ENCODE results near the gene CNIH3. TPM values are rescaled to one million over a fixed set of nuclear protein-coding genes. Genes with fewer than 3 reads are reported as not detected.
A peak's percentile ranks its signal among the peaks of the same experiment; 100 is the strongest.

CNIH3 gene
- total RNA-seq, 1 donor: 3.6 TPM

- TF ChIP-seq, protein P1, sequence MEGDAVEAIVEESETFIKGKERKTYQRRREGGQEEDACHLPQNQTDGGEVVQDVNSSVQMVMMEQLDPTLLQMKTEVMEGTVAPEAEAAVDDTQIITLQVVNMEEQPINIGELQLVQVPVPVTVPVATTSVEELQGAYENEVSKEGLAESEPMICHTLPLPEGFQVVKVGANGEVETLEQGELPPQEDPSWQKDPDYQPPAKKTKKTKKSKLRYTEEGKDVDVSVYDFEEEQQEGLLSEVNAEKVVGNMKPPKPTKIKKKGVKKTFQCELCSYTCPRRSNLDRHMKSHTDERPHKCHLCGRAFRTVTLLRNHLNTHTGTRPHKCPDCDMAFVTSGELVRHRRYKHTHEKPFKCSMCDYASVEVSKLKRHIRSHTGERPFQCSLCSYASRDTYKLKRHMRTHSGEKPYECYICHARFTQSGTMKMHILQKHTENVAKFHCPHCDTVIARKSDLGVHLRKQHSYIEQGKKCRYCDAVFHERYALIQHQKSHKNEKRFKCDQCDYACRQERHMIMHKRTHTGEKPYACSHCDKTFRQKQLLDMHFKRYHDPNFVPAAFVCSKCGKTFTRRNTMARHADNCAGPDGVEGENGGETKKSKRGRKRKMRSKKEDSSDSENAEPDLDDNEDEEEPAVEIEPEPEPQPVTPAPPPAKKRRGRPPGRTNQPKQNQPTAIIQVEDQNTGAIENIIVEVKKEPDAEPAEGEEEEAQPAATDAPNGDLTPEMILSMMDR (IDR thresholded peaks at IDR 0.05; ENCODE audit: extremely low read depth, low read depth, low read length): no peak
- H2AFZ ChIP-seq (ENCODE audit: low read length): no peak overlapping the region
- H4K20me1 ChIP-seq (ENCODE audit: insufficient read depth, low read length): no peaks in the 10 kb centered on the region
- no peaks in the 10 kb centered on the region for H3K36me3 ChIP-seq (ENCODE audit: insufficient read depth, low read length)
- H3K27ac ChIP-seq (ENCODE audit: low read depth, low read length): no peak overlapping the region
- no peaks in the 10 kb centered on the region for H3K79me2 ChIP-seq (ENCODE audit: insufficient read depth, low read length)
- H3K27me3 ChIP-seq (ENCODE audit: insufficient read depth, low read length): no peaks in the 10 kb centered on the region
- no peak for DNase-seq (ENCODE audit: insufficient read length, low spot score, missing footprints)
- no peaks in the 10 kb centered on the region for H3K9me3 ChIP-seq (ENCODE audit: low read depth, low read length)
- no peak overlapping the region for H3K4me3 ChIP-seq (ENCODE audit: insufficient read depth, low read length)
- no peak overlapping the region for H3K4me2 ChIP-seq (ENCODE audit: insufficient read depth, low read length)
- peaks cover 19% of the 10 kb centered on the region for H3K4me1 ChIP-seq (ENCODE audit: insufficient read depth, low read length)
Measured at GRCh38 chr1:224781800-224782199, 165.7 kb downstream of the CNIH3 start.

- no peaks in the 10 kb centered on the region for H3K36me3 ChIP-seq (ENCODE audit: insufficient read depth, low read length)
- no peak overlapping the region for H3K27ac ChIP-seq (ENCODE audit: low read depth, low read length)
- no peaks in the 10 kb centered on the region for H3K9me3 ChIP-seq (ENCODE audit: low read depth, low read length)
- no peak overlapping the region for H3K4me2 ChIP-seq (ENCODE audit: insufficient read depth, low read length)
- H3K4me1 ChIP-seq (ENCODE audit: insufficient read depth, low read length): peaks cover 19% of the 10 kb centered on the region
- H2AFZ ChIP-seq (ENCODE audit: low read length): no peak overlapping the region
- H3K4me3 ChIP-seq (ENCODE audit: insufficient read depth, low read length): no peak overlapping the region
- DNase-seq (ENCODE audit: insufficient read length, low spot score, missing footprints): no peak
- TF ChIP-seq, protein P1 (IDR thresholded peaks at IDR 0.05; ENCODE audit: extremely low read depth, low read depth, low read length): no peak
- no peaks in the 10 kb centered on the region for H4K20me1 ChIP-seq (ENCODE audit: insufficient read depth, low read length)
- no peaks in the 10 kb centered on the region for H3K27me3 ChIP-seq (ENCODE audit: insufficient read depth, low read length)
- no peaks in the 10 kb centered on the region for H3K79me2 ChIP-seq (ENCODE audit: insufficient read depth, low read length)
Measured at GRCh38 chr1:224782281-224783000, 166.3 kb downstream of the CNIH3 start.

- Histone ChIP-seq H3K27me3 (ENCODE audit: insufficient read depth, low read length) (no peaks in the 10 kb centered on the region), H3K9me3 (ENCODE audit: low read depth, low read length) (no peaks in the 10 kb centered on the region), H3K4me1 (ENCODE audit: insufficient read depth, low read length) (peaks cover 19% of the 10 kb centered on the region), H3K4me3 (ENCODE audit: insufficient read depth, low read length) (no peak overlapping the region), H3K79me2 (ENCODE audit: insufficient read depth, low read length) (no peaks in the 10 kb centered on the region), H3K27ac (ENCODE audit: low read depth, low read length) (no peak overlapping the region), H4K20me1 (ENCODE audit: insufficient read depth, low read length) (no peaks in the 10 kb centered on the region), H3K4me2 (ENCODE audit: insufficient read depth, low read length) (no peak overlapping the region), H3K36me3 (ENCODE audit: insufficient read depth, low read length) (no peaks in the 10 kb centered on the region), H2AFZ (ENCODE audit: low read length) (peak overlapping the region; percentile 76)
- TF ChIP-seq, protein P1 (IDR thresholded peaks at IDR 0.05; ENCODE audit: extremely low read depth, low read depth, low read length): no peak
- no peak for DNase-seq (ENCODE audit: insufficient read length, low spot score, missing footprints)
Measured at GRCh38 chr1:224783006-224783651, 167.0 kb downstream of the CNIH3 start.

GRCh38 chr1:224784265-224785039, 168.3 kb downstream of the CNIH3 start:
- Histone ChIP-seq H3K36me3 (ENCODE audit: insufficient read depth, low read length) (no peaks in the 10 kb centered on the region), H3K4me3 (ENCODE audit: insufficient read depth, low read length) (no peak overlapping the region), H3K27ac (ENCODE audit: low read depth, low read length) (peak overlapping the region; percentile 17), H3K9me3 (ENCODE audit: low read depth, low read length) (no peaks in the 10 kb centered on the region), H3K4me2 (ENCODE audit: insufficient read depth, low read length) (peak overlapping the region; percentile 31), H3K79me2 (ENCODE audit: insufficient read depth, low read length) (no peaks in the 10 kb centered on the region), H2AFZ (ENCODE audit: low read length) (peak overlapping the region; percentile 76), H3K27me3 (ENCODE audit: insufficient read depth, low read length) (no peaks in the 10 kb centered on the region), H3K4me1 (ENCODE audit: insufficient read depth, low read length) (peaks cover 19% of the 10 kb centered on the region), H4K20me1 (ENCODE audit: insufficient read depth, low read length) (no peaks in the 10 kb centered on the region)
- TF ChIP-seq, protein P1 (IDR thresholded peaks at IDR 0.05; ENCODE audit: extremely low read depth, low read depth, low read length): no peak
- peak; percentile 91 for DNase-seq (ENCODE audit: insufficient read length, low spot score, missing footprints)
